ENCODE measurements around the gene CLRN1.

The CLRN1 gene

DNA sequence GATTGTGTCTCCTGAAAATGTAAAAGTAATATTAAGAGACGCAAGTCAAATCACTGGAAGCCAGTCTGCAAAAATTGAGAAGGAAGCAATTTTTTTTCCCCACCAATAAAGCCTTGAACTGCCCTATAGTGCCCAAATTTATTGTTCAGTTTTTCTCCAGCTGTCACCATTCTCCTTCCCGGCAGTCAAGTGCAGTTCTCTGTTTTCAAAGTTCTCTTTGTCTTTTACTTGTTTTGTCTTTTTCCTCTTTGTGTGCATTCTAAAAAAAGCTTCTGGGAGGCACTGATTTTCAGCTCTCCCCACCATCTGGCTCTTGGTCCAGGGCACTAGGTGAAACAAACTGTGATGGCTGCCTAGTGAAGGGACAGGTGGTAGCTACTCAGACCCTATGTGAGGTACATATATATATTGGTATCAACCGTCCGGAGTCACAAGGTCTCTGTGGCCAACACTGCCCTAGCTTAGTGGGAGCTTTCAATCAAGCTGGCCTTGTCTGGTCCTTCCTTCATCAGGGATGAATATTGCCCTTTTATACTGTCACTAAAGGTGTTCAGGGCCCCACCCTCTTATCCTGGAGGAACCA lies 6.1 kb upstream of the CLRN1 start:
- no peak for DNase-seq (ENCODE audit: insufficient read length, low spot score)
- no peak for FAIRE-seq

DNA sequence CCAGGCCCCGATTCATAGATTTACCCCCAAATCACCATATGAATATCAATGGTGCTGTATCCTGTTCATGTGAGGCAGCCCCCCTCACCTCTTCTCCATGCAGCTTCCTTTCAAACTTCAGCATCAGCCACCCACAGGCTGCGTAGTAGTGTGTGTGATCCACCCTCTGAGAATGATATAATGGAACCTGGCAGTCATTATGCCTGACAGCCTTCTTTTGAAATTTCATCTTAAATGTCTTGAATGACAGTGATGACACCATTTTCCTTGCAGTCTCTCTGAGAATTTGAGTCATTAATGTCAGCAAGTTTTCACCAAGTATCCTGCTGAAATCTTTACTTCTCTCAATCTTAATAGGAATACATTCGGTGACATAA lies 3.5 kb upstream of the CLRN1 start:
- FAIRE-seq (no peak), DNase-seq (ENCODE audit: insufficient read length, low spot score) (no peak)

DNA sequence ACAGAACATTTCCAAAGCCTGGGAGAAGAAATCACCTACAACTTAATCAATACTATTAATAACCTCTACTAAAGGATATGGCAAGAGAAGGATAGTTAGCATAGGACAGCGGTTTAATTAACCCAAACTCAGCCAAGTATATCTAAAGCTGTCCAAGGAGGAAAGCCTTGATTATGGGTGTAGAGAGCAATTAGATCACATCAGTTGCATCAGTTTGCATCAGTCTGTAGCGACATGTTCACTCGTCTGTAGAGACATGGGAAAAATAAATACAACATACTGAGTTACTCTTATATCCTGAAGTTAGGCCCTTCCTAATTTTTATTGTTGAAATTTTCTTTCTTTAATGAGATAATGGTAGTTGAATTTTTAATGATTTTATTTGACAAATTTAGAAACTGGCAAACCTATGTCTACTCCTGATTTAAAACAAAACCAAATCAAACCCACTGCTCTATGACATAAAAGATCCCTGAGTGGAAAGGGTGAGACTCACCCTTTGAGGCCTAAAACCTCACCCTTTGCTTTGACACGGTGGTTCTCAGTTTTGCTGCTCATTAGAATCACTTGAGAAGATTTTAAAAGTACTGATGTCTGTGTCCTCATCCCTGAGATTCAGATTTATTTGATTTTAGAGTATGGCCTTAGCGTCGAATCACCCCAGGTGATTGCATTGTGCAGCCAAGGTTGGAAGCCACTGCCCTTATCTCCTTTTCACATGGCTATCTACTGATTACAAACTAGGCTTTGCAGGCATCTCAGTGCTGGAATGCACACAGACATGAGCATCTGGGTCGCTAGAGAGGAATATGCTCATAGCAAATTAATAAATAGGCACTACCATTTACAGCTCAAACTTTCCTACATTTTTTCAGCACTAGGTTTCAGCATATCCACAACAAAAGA lies 2.8 kb upstream of the CLRN1 start:
- FAIRE-seq: no peak

DNA sequence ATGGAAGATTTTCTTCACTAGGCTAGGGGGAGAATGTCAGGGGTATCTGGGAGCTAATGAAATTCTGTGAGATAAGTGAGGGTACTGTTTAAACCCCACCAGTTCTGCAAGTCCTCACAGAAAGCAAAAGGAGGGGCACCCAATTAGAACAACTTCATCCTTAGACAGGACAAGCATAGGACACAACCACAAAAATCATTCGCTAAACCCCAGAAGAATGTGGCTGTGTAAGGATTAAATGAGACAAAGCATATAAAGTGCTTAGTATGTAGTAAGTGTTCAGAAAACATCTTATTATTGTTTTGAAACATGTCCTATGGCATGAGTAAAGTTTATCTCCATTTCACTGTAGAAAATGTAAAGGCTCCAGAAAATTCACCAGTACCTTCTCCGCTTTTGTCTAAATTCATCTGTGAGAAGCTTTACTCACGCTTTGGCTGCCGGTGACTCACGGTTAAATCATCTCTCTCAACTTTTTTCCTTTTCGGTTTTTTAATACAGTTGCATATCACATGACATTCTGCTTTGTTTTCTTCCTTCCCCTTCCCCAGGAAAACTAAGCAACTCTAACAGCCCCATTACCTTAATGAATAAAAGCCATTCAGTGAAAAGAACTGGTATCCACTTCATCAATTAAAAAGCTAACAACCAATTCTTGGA lies 1.7 kb downstream of the CLRN1 start:
- FAIRE-seq (no peak), DNase-seq (ENCODE audit: insufficient read length, low spot score) (peak; percentile 45)

More for the DNA sequence above, 2.8 kb upstream of the CLRN1 start:
- DNase-seq (ENCODE audit: insufficient read length, low spot score): no peak

DNA sequence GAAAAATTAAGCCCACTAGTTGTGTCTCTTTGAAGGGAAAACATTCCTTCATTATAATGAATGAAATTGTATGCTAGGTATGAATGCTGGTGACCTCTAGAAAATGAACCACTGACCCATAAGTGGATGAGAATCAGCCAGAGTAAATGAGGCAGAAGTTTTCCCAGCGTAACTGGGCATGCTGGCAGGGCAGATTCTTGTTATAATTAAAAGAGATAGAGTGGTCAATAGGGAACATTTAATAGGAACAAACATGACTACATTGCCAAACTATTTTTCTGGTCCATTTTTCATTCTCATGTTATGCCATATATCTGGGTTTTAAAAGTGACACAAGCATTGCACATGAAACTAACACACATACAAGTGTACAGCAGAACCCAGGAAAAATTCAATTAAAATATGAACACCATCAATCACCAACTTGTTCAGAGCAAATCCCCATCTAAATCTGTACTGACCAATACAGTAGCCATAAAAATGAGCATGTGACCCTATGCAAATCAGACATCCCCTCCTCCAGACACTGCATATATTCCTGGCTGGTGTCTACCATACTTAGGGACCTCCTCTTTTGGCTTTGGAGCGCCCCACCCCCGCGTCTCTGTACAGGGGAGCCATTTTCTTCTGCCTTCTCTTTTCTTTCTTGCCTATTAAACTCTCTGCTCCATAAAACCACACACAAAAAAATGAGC lies 4.0 kb downstream of the CLRN1 start:
- DNase-seq (ENCODE audit: insufficient read length, low spot score): no peak
- FAIRE-seq: no peak

DNA sequence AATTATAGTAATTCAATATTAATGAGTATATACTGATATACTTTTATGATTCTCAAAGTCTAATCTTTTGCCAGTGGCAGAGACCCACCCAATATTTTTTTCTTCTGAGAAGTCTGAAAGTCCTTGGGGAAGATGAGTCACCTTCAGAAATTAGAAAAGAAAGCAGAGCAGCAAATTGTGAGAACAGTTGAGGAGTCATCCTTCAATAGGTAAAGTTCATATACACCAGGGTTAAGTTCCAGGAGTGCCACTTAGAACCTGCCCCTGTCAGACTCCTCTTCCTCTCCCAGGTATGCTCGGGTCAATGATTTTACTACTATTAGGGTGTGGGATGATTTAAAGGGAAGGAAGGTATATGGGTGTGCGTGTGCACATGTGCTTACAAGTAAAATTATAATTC lies 7.1 kb downstream of the CLRN1 start:
- FAIRE-seq (no peak), DNase-seq (ENCODE audit: insufficient read length, low spot score) (no peak)

DNA sequence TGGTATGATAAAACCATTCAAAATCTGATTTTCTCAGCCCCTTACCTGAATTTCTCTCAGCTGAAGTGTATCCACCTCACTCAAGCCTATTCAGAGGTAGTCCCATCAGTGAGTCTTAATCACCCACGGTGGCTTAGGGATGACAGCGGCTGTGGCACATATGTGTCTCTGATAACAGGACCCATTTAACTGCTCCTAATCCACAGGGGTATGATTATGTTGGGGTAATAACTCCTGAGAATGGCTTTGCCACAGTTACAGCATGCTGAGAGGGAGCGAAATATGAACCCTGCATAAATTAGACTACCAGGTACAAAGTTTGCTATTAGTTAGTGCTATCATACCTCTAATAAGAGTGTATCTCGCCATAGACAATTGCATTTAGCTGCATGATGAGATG lies 10.6 kb downstream of the CLRN1 start:
- FAIRE-seq: no peak
- no peak for DNase-seq (ENCODE audit: insufficient read length, low spot score)

DNA sequence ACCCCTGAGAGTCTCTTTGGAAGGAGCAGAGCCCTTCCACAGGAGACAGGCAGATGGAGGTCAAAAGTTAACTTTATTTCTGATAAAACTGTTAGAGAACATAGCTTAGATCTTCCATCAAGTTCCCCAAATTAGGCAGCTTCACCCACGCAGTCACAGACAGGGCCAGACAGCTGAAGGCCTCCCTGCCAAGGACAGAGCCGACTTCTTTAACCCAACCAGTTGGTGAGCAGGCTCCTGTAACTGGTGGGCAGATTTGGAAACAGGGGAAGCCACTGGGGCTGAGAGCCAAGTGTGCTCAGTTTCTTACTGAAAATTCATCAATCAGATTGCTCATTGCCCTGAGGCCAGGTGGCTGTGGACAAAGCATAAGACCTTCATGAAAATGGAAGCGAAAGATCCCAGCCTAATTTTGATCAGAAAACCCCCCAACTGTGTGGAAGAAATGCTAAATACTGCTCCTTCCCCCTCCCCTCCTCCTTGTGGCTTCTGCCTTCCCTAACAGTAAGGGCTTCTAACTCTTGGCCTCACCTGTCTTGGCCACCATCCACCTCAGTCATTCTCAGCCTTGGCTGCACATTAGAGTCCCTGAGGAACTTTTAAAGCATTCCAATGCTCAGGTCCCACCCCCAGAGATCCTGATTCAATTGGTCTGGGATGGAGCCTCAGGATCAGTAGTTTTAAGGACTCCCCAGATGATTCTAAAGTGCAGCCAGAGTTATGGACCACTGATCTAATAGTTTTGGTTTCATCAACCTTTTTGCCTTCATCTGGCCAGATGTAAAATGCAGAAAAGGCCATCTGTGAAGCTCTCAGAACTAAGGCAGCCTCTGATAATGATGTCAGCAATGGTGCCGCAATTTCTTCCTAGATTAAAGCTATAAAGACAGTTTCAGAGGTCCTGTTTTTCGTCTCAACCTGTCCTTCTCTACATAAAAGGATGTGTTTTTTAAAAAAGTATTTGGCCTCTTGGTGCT lies 11.5 kb downstream of the CLRN1 start:
- FAIRE-seq (no peak), DNase-seq (ENCODE audit: insufficient read length, low spot score) (no peak)

DNA sequence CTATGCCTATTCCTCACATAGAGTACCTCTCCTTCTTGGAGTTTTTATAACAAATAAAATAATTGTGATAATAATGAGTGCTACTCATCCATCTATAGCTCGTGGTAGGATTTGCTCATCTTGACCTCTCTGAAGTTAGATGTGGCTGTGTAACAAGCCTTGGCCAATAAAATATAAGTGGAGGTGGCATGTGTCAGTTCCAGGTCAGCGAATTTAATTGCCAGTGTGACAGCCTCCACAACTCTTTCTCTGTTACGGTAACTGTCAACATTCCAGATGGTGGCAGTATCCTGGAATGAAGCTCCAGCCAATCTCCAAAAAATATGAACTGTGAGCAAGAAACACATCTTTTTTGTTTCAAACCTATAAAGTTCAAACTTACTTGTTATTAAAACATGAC lies 13.8 kb downstream of the CLRN1 start:
- FAIRE-seq: no peak
- DNase-seq (ENCODE audit: insufficient read length, low spot score): no peak

DNA sequence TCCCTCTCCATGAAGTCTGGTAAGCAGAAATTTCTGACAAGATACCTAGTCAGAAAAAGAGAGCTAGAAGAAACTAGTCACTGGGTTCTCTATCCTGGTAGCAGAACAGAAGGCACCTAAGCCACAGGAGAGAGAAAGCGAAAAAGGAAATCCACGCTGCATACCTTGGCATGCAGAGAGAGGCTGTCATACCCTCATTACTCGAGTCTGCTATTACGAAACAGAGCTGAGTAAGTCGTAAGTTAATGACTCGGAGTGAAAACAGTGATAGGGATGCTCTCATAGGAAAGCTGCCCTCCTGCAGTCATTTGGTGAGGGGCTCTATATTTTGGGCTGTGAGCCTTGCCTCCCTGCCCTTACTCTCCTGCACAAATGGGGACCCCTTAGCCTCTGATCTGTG lies 16.2 kb downstream of the CLRN1 start:
- FAIRE-seq: no peak
- peak; percentile 33 for DNase-seq (ENCODE audit: insufficient read length, low spot score)

DNA sequence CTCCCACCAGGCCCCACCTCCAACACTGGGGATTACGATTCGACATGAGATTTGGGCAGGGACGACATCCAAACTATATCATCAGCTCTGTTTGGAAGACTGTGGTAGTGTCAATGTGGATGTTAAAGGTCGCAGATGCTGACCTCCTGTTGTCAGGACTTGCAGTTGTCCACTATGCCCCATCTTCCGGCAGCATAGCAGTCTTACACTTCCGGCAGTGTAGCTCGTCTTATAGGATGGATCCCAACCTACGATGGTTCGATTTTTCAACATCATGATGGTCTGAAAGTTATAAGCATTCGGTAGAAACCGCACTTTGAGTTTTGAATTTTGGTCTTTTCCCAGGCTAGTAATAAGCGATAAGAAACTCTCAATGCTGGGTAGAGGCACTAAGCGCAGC lies 20.6 kb downstream of the CLRN1 start:
- no peak for DNase-seq (ENCODE audit: insufficient read length, low spot score)
- no peak for FAIRE-seq

DNA sequence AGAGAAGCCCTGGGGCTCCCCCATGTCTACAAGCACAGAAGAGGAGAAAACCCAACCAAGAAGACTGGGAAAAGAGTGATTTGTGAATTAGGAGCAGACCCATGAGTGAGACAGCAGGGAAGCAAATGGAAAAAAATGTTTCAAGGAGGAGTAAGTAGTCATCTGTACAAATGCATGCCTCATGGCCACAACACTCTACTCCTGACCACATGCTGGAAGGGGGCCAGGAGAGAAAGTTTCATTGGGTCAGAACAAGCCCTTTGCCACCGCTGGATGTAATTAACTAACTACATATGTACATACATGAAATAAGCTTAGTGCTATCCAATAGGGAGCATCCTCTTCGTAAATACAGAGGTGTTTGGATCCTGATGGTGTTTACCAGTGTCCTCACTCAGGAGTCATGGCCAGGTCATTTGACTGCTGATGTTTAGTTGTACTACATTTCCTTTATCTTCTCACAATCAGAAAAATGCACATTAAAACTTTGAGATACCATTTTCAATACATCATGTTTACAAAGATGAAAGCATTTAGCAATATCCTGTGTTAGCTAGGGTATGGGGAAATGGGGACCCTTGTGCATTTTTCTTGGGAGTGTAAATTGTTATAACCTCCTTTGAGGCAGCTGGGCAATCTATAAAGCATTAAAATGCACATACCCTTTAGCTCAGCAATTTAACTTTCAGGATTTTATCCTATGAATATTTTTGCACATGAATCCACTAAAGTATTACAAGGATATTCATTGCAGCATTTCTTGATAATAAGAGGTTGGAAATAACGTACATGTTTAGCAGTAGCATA lies 27.1 kb downstream of the CLRN1 start:
- DNase-seq (ENCODE audit: insufficient read length, low spot score): no peak
- FAIRE-seq: no peak

DNA sequence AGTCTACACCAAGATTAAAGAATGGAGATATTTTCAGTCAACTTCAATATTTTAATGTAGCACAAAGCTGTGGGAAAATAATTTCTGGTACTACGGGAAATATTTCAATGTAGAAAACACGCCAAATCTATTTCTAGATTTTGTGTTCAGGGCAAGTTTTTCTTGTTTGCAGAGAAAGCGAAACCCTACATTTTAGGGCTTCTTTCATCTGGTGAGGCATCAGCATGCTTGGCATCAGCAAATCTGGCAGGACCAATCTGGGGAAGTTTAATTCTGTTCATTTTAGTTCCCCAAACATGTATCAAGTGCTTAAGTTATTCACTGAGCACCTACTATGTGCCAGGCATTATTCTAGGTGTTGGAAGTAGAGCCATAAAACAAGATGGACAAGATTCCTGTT lies 30.3 kb downstream of the CLRN1 start:
- DNase-seq (ENCODE audit: insufficient read length, low spot score): no peak
- no peak for FAIRE-seq

DNA sequence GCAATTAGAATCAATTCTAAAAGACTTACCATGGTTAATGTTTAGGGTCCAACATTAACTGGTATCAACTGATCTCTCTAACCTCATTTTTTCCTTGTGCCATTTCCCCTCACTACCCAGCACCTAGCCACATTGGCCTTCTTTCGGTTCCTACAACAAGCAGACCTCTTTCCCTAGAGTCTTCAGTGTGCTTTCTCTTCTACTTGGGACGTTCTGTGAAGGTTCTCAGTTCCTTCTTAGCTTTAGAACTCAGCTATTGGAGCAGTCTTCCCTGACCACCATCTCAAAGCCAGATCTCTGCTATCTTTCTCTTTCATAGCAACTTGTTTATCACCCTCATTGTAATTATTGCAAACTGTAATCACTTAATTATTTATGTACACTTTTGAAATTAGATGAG lies 35.8 kb downstream of the CLRN1 start:
- DNase-seq (ENCODE audit: insufficient read length, low spot score): no peak
- FAIRE-seq: no peak

DNA sequence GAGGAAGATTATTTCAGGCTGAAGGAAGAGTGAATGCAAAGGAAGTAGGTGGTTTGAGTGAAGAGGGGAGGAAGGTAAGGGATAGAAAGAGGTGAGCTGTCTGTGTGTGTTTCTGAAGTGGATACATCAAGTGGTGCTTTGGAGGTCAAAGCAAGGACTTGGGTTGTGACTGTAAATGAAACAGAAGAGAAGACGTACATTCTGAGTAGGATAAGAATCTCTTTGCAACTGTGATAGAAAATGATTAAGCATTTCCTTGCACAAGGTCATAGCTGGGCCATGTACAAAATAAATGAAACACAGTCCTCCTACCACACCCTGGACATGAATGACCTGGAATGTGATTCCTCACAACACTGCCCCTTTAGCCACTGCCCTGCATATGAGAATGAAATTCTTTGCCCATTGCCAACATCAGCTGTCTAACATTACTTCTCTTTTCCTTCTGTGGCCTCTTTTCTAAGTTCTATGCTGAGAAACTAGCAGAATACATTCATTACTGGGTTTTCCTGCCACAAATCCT lies 39.0 kb downstream of the CLRN1 start:
- no peak for FAIRE-seq
- no peak for DNase-seq (ENCODE audit: insufficient read length, low spot score)

DNA sequence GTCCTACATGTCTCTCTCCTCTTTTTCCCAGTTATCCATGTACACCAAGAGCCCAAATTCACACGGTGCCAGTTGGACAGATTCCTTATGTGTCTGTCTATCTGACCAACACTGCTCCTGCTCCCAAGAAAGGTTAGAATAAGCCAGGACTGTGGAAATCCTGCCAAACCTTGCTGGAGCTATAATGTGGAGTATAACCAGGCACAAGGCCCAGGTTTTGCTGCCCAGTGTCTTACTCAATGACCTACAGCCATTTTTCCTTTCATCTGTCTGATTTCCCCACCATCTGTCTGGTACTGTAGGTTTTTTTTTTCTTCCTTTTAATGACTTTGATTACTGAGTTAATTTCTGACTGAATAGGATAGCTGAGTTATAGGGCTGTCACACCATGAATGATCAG lies 40.8 kb downstream of the CLRN1 start:
- no peak for DNase-seq (ENCODE audit: insufficient read length, low spot score)
- FAIRE-seq: no peak

DNA sequence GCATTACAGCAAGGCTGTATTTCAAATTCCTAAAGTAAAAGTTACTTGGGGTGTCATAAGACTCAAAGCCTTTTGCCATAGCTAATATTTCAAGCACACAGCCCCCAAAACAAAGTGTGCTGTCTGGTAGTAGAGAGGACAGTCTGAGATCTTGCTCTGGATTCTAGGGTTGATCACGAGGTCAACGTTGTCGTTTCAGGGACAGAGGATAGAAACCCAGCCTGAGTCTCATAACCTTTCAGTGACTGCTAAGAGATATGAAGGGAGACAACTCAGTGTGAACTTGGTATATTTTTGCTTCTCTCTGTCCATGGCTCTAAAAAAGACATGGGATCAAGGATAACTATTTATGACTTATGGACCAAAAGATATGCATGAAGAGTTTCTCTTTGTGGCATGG lies 41.7 kb downstream of the CLRN1 start:
- FAIRE-seq (no peak), DNase-seq (ENCODE audit: insufficient read length, low spot score) (no peak)

DNA sequence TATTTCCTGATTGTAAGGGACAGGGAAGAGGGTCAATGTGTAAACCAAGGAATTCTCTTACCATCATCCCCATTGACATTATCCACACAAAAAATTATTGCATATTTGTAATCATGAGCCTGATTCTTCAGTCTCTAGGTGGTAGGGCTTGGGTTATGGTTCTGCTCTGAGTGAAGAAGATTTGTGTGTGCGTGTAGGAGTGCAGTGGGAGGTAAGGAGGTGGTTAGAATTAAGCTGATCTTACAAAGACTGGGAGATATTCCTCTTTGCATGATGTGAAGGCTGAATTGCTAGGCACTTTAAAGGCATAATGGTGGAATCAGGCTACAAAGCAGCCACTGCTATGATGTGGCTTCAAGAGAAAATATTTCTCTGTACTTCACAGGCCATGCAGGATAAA lies 44.3 kb downstream of the CLRN1 start:
- FAIRE-seq (no peak), DNase-seq (ENCODE audit: insufficient read length, low spot score) (no peak)

DNA sequence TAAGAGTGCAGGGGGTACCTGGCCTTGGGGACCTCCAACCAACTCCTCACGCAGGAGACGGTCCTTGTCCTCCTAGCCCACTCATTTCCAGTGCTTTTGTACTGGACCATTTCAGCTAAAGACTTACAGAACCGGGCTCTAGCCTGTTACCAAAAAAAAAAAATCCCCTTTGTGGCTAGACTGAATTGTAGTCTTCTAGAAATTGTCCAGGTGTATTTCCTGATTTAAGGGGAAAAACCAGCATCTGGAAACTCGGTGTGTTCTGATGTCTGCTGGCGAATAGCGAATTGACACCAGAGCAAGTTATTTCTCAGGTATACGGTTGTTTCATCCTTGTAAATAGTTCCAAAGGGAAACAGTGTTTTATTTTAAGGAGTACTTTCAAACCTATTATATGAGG lies 46.2 kb downstream of the CLRN1 start:
- no peak for FAIRE-seq
- DNase-seq (ENCODE audit: insufficient read length, low spot score): no peak

All from HTR-8/SVneo (cell line).